GM12878 (cell line): ENCODE results near the gene TK2. TPM values are rescaled to one million over a fixed set of nuclear protein-coding genes. Genes with fewer than 3 reads are reported as not detected.

Experiments
- ATAC-seq: fragments of 200-7000 bp; cut with Tn5 transposase; 3 replicates; pipeline ENCODE4 v1.9.1; 2020; ENCODE audit warnings: mild to moderate bottlenecking, moderate library complexity
- BruUV-seq: library from RNA; stranded (reverse); fragments of 400-500 nt; replicated peaks from 2 replicates; lab custom pipeline; 2021; lab: Mats Ljungman, UMichigan
- CTCF ChIA-PET: fragments of 300-600 bp; sonication (Branson Sonifier 250); formaldehyde crosslinking; extraction: SDS; loops from one replicate; lab custom pipeline; 2021; ENCODE audit warnings: inconsistent platforms; lab: Yijun Ruan, JAX
- POLR2A ChIA-PET: fragments of 350-600 bp; formaldehyde crosslinking; extraction: SDS; loops from one replicate; lab custom pipeline; 2021; ENCODE audit warnings: inconsistent platforms; lab: Charles Lee
- RAD21 ChIA-PET: fragments of 300-600 bp; sonication (Branson Sonifier 250); formaldehyde crosslinking; loops from one replicate; lab custom pipeline; 2023; ENCODE audit warnings: antibody characterized with exemption; ENCODE audit not compliant: unreplicated experiment; lab: Charles Lee
- SMC1A ChIA-PET: fragments of 300-600 bp; sonication (Branson Sonifier 250); formaldehyde crosslinking; loops from one replicate; lab custom pipeline; 2023; ENCODE audit not compliant: unreplicated experiment, uncharacterized antibody; lab: Charles Lee
- DNase-seq: peaks from one replicate; pipeline ENCODE4 v3.0.0-alpha.2; 2011; ENCODE audit warnings: low read depth, low spot score
- FAIRE-seq: peaks from 3 replicates; lab custom pipeline; 2011; peaks lifted over from hg19 to GRCh38; lab: Jason Lieb, UNC
- H2AFZ ChIP-seq: 2 replicates; pipeline ENCODE4 v1.6.0; 2011; ENCODE audit warnings: low read depth, low read length, control low read depth; ENCODE audit not compliant: control insufficient read depth
- H3K27ac ChIP-seq: 2 replicates; pipeline ENCODE4 v1.5.1; 2011; ENCODE audit warnings: control low read depth; ENCODE audit not compliant: control insufficient read depth, insufficient read depth
- H3K27me3 ChIP-seq, 2 experiments: replicated peaks in 1 of 2; 2 replicates each; pipeline versions ENCODE4 v1.6.0 to v1.6.1; 2011; ENCODE audit warnings: low read length in 1 of 2; ENCODE audit not compliant: control insufficient read depth in 2 of 2, insufficient read depth in 2 of 2
- H3K36me3 ChIP-seq, 2 experiments: 2 replicates each; pipeline ENCODE4 v1.5.1; 2011; ENCODE audit warnings: low read length in 1 of 2; ENCODE audit not compliant: control insufficient read depth in 2 of 2, insufficient read depth in 2 of 2
- H3K4me1 ChIP-seq: 2 replicates; pipeline ENCODE4 v1.6.1; 2011; ENCODE audit warnings: mild to moderate bottlenecking, low read length, moderate library complexity, mixed read lengths; ENCODE audit not compliant: control insufficient read depth, insufficient read depth
- H3K4me2 ChIP-seq: 2 replicates; pipeline ENCODE4 v1.6.0; 2011; ENCODE audit warnings: control low read depth; ENCODE audit not compliant: control insufficient read depth, insufficient read depth
- H3K4me3 ChIP-seq: fragments of 200-600 bp; sonication (generic); 2 replicates; pipeline ENCODE4 v1.5.1; 2016
- H3K79me2 ChIP-seq: 2 replicates; pipeline ENCODE4 v1.6.0; 2011; ENCODE audit warnings: low read length; ENCODE audit not compliant: control insufficient read depth, insufficient read depth
- H3K9ac ChIP-seq: 2 replicates; pipeline ENCODE4 v1.8.0; 2011; ENCODE audit warnings: low read length, control low read depth, mixed read lengths; ENCODE audit not compliant: control insufficient read depth, insufficient read depth
- H3K9me3 ChIP-seq: replicated peaks from 3 replicates; pipeline ENCODE4 v1.5.1; 2011; ENCODE audit warnings: mild to moderate bottlenecking, low read length; ENCODE audit not compliant: control insufficient read depth, insufficient read depth
- H4K20me1 ChIP-seq: 2 replicates; pipeline ENCODE4 v1.6.0; 2011; ENCODE audit not compliant: control insufficient read depth, insufficient read depth
- CTCF ChIP-seq, 3 experiments: IDR thresholded peaks in 2 of 3; conservative IDR thresholded peaks in 1 of 3; 2 replicates each; pipeline ENCODE4 v1.5.1; 2011; ENCODE audit warnings: low read depth in 3 of 3, low read length in 3 of 3, mild to moderate bottlenecking in 3 of 3, control low read depth in 2 of 3, moderate library complexity in 2 of 3, inconsistent platforms in 1 of 3, mixed read lengths in 1 of 3; ENCODE audit not compliant: control insufficient read depth in 2 of 3, insufficient read depth in 1 of 3; ENCODE audit errors: extremely low read depth in 1 of 3
- MLLT1 ChIP-seq: fragments of 450-650 bp; IDR thresholded peaks from 2 replicates; pipeline ENCODE4 v1.6.1; 2016; ENCODE audit warnings: mild to moderate bottlenecking
- NFIC ChIP-seq: IDR thresholded peaks from 2 replicates; pipeline ENCODE4 v1.6.1; 2012; ENCODE audit warnings: low read depth, mild to moderate bottlenecking, inconsistent platforms, low read length, moderate library complexity
- PKNOX1 ChIP-seq: fragments of 450-650 bp; IDR thresholded peaks from 2 replicates; pipeline ENCODE4 v1.6.1; 2016; ENCODE audit warnings: mild to moderate bottlenecking
- PRDM15 ChIP-seq: fragments of 450-650 bp; formaldehyde crosslinking; IDR thresholded peaks from 2 replicates; pipeline ENCODE4 v1.4.0; 2020; ENCODE audit warnings: mild to moderate bottlenecking, moderate library complexity
- RAD21 ChIP-seq: IDR thresholded peaks from 2 replicates; pipeline ENCODE4 v1.6.1; 2011; ENCODE audit warnings: mild to moderate bottlenecking, low read depth, low read length, moderate library complexity; ENCODE audit not compliant: insufficient read depth
- RCOR1 ChIP-seq: conservative IDR thresholded peaks from 2 replicates; pipeline ENCODE4 v1.6.1; 2012; ENCODE audit warnings: low read depth, low read length, improper control_type of control experiment
- SMARCA5 ChIP-seq: fragments of 450-650 bp; IDR thresholded peaks from 2 replicates; pipeline ENCODE4 v1.6.1; 2017; ENCODE audit warnings: mild to moderate bottlenecking
- TARDBP ChIP-seq: IDR thresholded peaks from 2 replicates; pipeline ENCODE4 v1.6.1; 2016; ENCODE audit warnings: borderline replicate concordance
- TCF7 ChIP-seq: IDR thresholded peaks from 2 replicates; pipeline ENCODE4 v1.6.1; 2014; ENCODE audit warnings: antibody characterized with exemption, borderline replicate concordance
- ZBED1 ChIP-seq: IDR thresholded peaks from 2 replicates; pipeline ENCODE4 v1.6.1; 2016; ENCODE audit warnings: borderline replicate concordance
- WGBS: methylation state at CpG from one replicate; pipeline ENCODE4 v1.1.6; 2016; ENCODE audit warnings: low lambda C conversion rate; ENCODE audit not compliant: insufficient replicate concordance, insufficient coverage; ENCODE audit errors: missing lambda C conversion rate; 5-methylcytosine and 5-hydroxymethylcytosine counted together
- in situ Hi-C: fragments of 300-500 bp; cut with MboI; formaldehyde crosslinking; loops from 9 replicates; pipeline ENCODE4 v1.14.3; 2018; ENCODE audit warnings: mixed read lengths
- intact Hi-C: fragments of 100-400 bp; cut with micrococcal nuclease; formaldehyde crosslinking; loops from one replicate; pipeline ENCODE4 v1.14.2; 2022; ENCODE audit not compliant: unreplicated experiment
- polyA plus RNA-seq, 11 experiments: library from polyadenylated mRNA; depleted of rRNA in 4 of 11; unstranded in 6 of 11; stranded (reverse) in 5 of 11; fragments of >200 nt; fragmentation: Nextera tagmentation in 4 of 11; fragmentation: Illumina TruSeq in 1 of 11; extraction: Ambion mirVana in 4 of 11; extraction: Trizol in 1 of 11; gene quantifications; 1 replicate in 1 of 11; 2 replicates in 10 of 11; pipeline versions ENCODE4 v1.2.1 to v1.2.3, GENCODE V29; 2011 to 2016; ENCODE audit warnings: inconsistent platforms in 2 of 11, missing spikeins in 2 of 11, low read depth in 1 of 11
- total RNA-seq, 4 experiments: library from RNA; depleted of rRNA in 3 of 4; stranded (reverse); fragments of >200 nt in 3 of 4; fragmentation: Illumina TruSeq in 1 of 4; extraction: Trizol in 1 of 4; gene quantifications; 2 replicates each; pipeline versions ENCODE4 v1.2.1 to v1.2.3, GENCODE V29; 2013 to 2021

TK2 gene
- total and polyA plus RNA-seq, 10 of the 15 experiments (the other 5 are each of a cell fraction or from before 2014, with no cell fraction given): 1.3 to 12.4 (median 3.0) TPM

- TF ChIP-seq MLLT1 (no peak), ZBED1 (no peak)
Observed at GRCh38 chr16:66484453-66485213, 65.3 kb downstream of the TK2 start (continued).

- ChIA-PET POLR2A (no interaction called here), RAD21 (interaction anchor here (0.7 to 3.1 kb wide), 9 partner anchors 76 to 120 kb away, joined by 3 to 22 read pairs (median 4); no protein-coding TSS in a partner anchor), CTCF (interaction anchor here (0.6 to 10.4 kb wide), 13 partner anchors 8 to 167 kb away, joined by 3 to 118 read pairs (median 4); partner anchors contain the start of gene CKLF), SMC1A (interaction anchor here (0.6 to 1.8 kb wide), 7 partner anchors 29 to 195 kb away, joined by 3 to 8 read pairs (median 3); no protein-coding TSS in a partner anchor)
- no peaks in the 10 kb centered on the region for H4K20me1 ChIP-seq
- BruUV-seq: no TSS peak
- H3K4me3 ChIP-seq: no peak overlapping the region
- H3K4me1 ChIP-seq: peaks cover 5% of the 10 kb centered on the region
- FAIRE-seq: peak; percentile 87
- no peak overlapping the region for H3K9ac ChIP-seq
- intact Hi-C loops (loop anchor here (1.0 to 5.0 kb wide), 3 partner anchors 33 to 127 kb away; no protein-coding TSS in a partner anchor), in situ Hi-C loops (no loop called here)
- H3K9me3 ChIP-seq: no peaks in the 10 kb centered on the region
- H3K27me3 ChIP-seq: no peaks in the 10 kb centered on the region
- H3K79me2 ChIP-seq: no peaks in the 10 kb centered on the region
- DNase-seq: no peak
- WGBS: 21% methylated on average over 14 of the region's 14 CpGs
- ATAC-seq: peak; percentile 88
- no peak overlapping the region for H2AFZ ChIP-seq
- peak overlapping the region; percentile 9; the same call in 1 of the 2 replicates for H3K4me2 ChIP-seq
- H3K27ac ChIP-seq: no peak overlapping the region
- no peaks in the 10 kb centered on the region for H3K36me3 ChIP-seq
- TF ChIP-seq RAD21 (peak; percentile 90), TARDBP (no peak), PRDM15 (CRISPR knock-in tag) (no peak), CTCF (IDR thresholded peaks at IDR 0.05 in 2 of 3, conservative IDR thresholded peaks at IDR 0.05 in 1 of 3; ENCODE audit: control insufficient read depth in 2 of 3, extremely low read depth in 1 of 3, insufficient read depth in 1 of 3, low read depth in 3 of 3, low read length in 3 of 3) (peak; percentile 96 to 99 (median 98)), PKNOX1 (no peak), TCF7 (no peak), SMARCA5 (no peak; the same call in 1 of the 2 replicates), NFIC (no peak), RCOR1 (no peak)
Observed at GRCh38 chr16:66483689-66484452, 66.1 kb downstream of the TK2 start.
